HG02870 (cell line): ENCODE data around the gene PROSER3.
"Not testable (repeated sequence)": the region's sequence is repeated elsewhere in the genome, so short reads cannot be mapped to it uniquely, and the experiment has no call there.

ENCODE experiments used
- ATAC-seq: cut with Tn5 transposase; IDR thresholded peaks from one replicate; pipeline ENCODE4 v1.9.1; 2021; ENCODE audit warnings: mild to moderate bottlenecking, moderate library complexity; ENCODE audit not compliant: unreplicated experiment

The PROSER3 gene

DNA sequence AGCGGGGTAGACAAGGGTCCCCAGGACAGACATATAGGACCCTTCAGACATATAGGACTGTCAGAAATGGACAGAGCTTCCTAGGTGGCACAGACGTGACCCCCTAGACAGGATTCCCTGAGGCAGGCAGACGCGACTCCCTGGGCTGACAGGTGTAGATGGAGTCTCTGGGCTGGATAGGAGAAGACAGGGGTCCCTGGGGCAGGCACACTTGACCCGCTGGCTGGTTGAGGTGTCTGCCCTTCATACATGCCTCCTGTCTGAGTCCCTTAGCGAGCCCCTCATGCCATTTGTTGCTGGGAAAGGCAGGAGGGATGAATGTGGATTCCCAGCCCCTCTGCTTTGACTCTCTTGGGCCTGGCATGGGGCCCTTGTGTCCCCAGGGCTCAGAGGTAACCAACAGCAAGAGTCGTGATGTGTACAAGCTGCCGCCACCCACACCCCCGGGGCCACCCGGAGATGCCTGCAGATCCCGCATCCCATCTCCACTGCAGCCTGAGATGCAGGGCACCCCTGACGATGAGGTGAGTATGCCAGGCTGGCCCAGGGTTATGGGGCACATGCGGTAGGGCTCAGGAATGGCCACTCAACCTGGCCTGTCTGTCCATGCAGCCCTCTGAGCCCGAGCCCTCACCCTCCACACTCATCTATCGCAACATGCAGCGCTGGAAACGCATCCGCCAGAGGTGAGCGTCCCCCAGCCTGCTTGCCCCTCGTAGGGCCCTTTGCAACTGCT is 4.2 kb upstream of the PROSER3 start:
- no peak for ATAC-seq

DNA sequence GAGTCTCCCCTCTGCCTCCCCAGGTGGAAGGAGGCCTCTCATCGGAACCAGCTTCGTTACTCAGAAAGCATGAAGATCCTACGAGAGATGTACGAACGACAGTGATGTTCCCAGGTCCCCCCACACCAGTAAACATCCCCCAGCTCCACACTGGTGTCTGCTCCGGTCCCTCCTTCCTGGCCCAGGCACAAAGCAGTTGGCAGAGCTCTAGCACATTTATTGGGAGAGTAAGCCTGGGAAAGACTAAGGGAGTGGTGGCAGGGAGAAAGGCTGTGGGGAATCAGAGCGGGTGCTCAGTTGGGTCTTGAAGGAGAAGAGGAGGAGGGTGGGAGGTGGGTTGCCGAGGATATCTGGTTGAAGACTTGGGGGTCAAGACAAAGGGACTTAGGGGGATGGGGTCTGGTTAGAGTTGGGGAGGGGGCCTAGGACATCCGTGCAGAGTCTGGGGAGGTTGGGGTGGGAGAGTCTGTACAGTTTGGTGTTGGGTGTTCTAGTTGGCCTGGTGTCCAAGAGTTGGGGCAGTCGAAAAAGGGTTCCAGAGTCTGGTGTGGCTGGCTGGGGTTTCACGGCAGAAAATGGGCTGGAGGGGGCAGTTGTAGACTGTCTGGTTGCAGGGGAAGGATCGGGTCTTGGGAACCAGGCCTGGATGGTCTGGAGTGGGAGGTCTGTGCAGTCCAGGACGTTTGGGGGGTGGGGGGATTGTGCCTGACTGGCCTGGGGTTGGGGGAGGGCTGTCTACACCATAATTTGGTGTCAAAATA is 3.4 kb upstream of the PROSER3 start:
- no peak for ATAC-seq

DNA sequence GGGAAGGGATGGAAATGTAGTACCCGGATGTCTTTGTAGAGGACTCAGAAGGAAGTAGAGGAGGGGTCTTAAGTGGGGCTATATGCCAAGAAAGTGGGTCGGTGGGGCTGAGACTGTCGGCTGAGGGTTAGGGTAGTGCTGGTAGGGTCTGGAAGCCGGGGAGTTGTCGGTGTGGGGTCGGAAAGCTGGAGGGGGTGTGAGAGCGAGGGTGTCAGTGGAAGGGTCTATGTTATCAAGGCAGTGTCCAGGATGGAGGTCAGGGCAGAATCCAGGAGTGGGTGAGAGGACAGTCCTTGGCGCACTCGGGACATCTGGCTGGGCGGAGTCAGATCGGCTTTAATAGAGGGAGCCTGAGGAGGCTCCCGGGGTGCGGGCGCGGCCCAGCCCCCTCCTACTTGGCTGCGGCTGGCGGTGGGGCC is 2.8 kb upstream of the PROSER3 start:
- no peak for ATAC-seq

DNA sequence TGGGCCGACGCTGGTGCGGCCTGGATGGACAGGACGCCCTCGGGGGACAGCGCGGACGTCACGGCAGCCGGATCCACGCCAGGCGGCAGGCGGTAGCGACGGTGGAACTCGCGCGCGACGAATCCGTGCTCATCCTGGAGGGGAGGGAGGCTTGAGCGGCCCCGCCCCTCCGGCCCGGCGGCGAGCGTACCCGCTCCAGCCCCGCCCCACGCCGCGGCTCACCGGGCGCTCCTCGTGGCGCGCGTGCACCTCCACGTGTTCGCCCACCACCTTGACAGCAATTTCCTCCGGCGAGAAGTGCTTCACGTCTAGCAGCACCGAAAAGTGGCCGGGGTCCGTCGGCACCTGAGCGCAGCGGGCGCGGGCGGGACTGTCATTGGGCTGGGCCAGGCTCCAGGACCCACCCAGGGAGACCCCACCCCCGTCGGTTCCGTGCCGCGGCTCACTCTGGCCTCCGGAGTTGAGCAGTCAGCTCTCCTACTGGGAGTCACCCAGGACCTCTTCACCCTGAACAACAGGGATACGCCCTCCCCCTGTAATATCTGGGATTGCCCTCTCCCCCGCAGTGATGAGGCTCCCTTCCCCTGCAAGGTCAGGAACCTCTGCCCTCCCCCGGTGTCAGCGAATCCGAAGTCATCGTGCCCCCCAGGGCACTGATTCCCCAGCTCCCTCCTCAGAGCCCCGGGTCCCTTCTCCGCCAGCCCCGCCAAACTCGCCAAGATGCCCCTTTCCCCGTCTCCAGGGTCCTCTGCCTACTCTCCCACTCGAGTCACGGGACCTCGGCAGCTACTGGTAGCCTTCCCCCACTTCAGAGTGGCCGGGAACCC is 2.2 kb upstream of the PROSER3 start:
- no peak for ATAC-seq

DNA sequence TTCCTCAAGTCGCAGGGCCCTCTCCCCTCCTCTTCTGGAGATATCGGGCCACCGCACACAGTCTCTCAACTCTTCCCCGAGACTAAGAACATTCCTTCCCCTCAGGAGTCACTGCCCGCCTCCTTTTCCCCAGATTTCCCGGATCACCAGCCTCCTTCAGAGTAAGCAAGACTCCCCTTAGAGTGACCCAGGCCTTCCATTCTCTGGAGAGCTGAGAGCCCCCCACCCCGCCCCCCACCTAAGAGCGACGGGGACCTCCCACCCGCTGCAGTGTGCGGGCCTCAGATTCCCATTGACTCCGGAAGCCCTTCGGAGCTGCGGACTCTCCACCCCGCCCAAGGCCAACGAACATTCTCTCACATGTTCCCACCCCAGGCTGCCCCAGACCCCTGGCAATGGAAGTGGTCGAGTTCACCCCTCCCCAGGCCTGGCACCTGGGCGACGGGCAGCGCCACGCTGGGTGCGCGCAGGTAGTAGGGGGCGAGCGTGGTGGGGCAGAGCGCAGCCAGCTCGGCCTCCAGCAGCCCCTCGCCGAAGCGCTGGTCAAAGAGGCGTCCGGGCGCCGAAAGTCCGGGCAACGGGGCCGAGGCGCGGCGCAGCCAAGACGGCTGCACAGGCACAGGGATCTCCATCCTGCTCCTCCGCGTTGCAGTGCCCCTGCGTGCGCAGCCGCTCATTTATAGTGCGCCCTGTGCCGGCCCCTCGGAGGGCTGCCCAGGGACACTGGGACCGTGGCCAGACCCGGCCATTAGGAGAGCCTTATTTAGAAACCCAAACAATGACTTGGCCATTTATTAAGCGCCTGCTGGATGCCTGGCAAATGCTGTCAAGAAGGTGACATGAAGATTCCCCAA is 1.4 kb upstream of the PROSER3 start, which contains the start of gene HSPB6:
Gene HSPB6, minus strand, starts transcription at position 653 of the 854 bp plus-strand sequence. Its CDS starts 21 bp downstream, at position 632.
- no peak for ATAC-seq

DNA sequence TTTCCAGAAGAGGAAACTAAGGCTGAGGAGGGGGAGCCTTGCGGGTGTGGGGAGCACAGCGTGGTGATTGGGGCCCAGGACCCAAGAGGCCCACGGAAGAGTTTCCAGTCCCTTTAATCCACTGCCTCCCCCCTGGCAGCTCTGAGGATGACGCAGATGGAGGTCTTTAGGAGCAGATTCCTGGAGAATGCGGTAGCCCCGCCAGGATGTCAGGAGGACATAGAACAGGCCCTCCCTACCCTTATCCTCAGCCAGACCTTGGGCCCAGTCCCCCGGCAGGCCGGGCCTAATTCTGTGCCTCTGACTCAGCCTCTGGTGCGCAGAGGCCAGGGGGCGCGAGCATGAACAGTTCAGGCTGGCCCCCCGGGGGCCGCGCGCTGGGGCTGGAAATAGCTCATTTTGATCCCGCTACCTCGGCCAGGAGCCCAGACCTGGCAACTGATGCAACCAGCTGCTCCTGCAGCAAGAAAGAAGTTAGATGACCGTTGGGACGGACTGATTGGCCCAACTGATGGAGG is 686 bp upstream of the PROSER3 start:
- no peak for ATAC-seq

DNA sequence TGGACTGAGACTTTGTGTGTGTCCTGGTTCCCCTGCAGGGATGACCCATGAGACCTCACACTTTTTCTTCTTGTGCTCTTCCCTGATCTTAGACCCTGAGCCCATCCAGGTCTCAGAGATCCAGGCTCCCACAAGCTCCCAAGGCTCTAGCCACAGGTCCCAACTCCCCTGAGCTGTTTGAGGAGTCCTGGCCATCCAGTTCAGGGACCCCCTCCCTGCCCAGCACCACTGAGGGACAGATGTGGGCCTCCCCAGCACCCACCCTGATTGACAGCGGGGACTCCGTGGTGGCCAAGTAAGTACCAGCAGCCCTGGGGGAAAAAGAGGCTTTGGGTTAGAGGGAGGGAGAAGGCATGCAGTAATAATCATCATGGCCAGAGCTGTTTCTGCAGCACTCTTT is 1.7 kb downstream of the PROSER3 start:
- no peak for ATAC-seq

DNA sequence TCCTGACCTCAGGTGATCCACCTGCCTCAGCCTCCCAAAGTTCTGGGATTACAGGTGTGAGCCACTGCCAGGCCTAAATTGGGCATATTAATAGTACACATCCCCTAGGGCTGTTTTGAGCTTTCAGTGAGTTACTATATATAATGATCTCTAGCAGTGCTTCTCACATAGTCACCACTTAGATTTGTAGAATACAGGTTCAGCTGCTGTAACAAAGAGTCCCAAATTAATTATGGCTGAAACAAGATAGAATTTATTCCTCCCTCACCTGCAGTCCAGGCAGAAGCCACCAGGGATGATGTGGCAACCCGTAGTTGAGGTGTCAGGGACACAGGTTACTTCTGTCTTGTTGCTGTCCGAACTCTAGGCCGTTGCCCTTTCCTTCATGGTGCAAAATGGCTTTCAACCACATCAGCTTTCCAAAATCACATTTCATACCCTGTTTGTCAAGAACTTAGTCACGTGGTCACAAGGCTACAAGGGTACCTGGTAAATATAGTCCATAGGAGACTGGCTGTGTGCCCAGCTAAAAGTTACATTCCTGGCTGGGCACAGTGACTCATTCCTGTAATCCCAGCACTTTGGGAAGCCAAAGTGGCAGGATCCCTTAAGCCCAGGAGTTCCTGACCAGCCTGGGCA is 2.9 kb downstream of the PROSER3 start:
- ATAC-seq: no peak

DNA sequence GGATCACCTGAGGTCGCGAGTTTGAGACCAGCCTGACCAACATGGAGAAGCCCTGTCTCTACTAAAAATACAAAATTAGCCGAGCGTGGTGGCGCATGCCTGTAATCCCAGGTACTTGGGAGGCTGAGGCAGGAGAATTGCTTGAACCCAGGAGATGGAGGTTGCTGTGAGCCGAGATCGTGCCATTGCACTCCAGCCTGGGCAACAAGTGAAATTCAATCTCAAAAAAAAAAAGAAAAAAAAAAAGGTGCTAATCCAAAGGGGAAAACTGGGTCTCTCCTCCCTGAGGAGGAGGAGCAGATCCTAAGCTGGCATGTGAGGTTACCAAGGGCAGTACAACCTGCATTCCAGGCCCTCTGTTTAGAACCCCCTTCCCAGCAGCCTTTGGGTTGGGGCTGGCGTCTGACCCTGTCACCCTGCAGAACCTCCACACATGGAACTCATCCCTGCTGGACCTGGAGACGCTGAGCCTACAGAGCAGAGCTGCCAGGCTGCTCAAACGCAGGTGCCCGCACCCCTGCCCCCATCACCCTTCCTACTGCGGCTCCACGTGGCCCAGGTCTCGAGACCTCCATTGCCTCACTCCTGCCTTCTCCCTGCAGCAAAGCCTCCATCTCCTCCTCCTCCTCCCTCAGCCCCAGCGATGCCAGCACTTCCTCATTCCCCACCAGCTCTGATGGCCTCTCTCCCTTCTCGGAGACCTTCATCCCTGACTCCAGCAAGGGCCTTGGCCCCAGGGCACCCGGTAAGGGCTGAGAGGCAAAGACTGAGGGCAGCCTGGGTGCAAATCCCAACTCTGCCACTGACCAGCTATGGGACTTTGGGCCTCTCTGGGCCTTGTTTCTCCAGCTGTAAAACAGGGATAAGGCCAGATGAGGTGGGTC is 6.7 kb downstream of the PROSER3 start:
- ATAC-seq: no peak

DNA sequence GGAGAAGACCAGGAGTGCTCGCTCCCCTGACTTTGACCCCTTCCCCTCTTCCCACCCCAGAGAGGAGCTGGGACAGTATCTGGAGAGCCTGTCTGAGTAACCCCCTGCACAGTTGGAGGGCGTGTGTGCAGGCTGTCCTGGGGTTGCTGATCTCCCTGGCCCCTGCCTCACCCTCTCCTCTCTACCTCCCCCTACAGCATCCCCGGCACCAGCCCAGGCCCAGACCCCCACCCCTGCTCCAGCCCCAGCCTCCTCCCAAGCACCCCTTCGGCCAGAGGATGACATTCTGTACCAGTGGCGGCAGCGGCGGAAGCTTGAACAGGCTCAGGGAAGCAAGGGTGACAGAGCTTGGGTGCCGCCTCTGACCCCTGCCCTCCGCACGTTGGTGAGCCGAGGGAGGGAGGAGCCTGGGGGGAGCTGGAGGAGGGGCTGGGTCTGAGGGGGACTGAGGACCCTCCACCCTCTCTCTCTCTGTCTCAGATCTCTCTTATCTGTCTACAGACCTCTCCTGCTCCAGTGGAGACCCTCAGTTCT is 8.7 kb downstream of the PROSER3 start:
- ATAC-seq: no peak

DNA sequence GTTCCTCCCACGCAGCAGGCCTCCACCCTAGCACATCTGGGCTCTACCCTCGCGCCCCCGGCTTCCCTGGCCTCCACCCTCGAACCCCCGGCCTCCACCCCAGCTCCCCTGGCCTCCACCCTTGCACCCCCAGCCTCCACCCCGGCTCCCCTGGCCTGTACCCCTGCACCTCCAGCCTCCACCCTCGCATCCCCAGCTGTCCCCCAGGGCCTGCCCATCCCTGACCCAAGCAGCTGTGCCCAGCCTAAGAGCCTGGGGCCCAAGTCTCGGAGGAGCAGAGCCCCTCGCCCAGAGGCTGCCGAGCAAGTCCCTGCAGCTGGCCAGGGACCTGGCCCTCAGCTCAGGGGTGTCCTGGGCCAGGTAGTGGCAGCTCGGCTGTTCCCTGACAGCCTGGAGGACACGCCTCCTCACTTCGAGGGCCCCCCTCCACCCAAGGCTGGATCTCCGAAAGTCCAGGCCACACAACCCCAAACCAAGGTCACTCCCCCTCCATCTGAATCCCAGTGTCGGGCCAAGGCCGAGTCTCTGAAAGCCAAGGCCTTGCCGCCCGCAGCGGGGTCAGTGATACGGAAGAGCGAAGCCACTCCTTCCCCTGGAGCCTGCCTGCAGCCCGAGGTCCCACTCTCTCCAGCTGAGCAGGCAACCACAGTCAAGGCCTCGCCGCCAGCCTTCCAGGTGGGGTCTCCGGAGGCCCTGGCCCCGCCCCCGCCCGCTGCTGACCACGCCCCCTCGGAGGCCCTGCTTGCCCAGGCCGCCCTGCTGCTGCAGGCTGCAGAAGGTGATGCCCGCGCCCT is 9.5 kb downstream of the PROSER3 start:
- ATAC-seq: no peak

DNA sequence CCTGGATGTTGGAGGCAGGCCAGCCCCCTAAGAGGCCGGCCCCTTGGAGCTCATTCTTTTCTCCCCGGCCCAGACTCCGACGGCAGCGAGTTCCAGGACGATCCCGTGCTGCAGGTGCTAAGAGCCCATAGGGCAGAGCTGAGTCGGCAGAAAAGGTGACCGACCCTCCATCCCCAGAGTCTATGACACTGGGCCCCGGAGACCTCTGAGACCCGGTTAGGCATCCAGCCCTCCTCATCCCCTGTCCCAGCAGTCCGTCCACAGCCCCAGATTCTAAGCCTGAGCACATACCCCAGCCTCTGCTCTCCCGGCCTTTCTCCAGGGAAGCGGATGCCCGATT is 10.1 kb downstream of the PROSER3 start:
- ATAC-seq: no peak

DNA sequence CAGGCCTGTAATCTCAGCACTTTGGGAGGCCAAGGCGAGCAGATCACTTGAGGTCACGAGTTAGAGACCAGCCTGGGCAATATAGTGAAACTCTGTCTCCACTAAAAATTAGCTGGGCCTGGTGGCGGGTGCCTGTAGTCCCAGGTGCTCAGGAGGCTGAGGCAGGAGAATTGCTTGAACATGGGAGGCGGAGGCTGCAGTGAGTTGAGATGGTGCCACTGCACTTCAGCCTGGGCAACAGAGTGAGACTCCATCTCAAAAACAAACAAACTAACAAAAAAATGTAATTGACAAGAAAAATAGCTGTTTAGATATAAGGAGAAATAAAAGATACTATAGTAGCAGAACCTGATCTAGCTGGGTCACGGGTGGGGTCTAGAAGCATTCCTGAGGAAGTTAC is 14.4 kb downstream of the PROSER3 start:
- ATAC-seq: not testable (repeated sequence)

DNA sequence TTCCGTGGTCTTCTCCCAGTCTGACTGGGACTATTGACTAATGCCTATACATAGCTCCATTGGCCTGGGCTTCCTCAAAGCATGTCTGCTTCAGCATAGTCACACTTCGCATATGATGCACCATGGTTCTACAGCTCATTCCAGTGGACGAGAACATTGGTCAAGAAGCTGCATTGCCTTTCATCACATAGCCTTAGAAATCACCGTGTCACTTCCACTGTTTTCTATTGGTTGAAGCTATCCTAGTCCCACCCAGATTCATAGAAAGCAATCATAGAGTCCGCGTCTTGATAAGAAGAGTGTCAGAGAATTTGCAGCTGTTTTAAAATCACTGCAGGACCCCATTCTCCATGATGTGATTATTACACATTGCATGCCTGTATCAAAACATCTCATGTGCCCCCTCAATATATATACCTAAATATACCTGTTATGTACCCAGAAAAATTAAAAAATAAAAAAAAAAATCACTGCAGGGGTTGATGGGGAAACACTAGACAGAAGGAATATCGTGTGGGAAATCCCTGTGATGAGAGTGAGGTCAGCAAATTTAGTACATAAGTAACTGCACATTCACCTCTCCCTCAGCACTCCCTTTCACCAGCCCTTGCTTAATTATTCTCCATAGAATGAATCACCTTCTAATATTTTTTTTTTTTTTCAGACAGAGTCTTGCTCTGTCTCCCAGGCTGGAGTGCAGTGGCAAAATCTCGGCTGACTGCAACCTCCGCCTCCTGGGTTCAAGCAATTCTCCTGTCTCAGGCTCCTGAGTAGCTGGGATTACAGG is 15.2 kb downstream of the PROSER3 start:
- no peak for ATAC-seq

DNA sequence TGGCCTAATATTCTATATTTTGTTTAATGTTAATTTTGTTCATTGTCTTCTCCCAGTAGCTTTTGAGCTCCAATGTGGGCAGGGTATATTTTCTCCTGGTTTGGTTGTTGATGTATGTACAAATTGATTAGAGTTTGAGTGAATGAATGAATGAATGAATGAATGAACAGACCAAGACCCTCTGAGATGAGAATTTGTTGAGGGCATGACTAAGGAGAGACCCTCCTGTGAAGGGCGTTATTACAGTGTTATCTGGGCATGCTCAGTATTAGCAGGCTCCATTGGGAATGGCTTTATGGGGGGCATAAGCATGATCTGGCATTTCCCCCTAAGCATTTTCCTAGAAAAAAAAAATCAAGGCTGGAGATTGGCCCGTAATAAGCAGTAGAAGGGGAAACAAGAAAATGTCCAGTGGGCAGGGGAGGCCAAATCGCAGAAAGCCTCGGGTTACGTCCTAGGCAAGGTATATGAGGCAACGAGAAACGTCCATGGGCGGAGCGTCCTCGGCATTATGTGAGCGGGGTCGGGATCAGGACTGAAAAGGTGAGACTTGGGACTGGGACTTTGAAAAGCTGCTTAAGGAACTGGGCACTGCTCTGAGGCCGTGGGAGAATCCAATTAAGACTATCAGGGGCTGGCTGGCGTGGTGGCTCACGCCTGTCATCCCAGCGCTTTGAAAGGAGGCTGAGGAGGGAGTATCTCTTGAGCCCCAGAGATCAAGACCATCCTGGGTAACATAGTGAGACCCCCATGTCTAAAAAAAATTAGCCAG is 16.5 kb downstream of the PROSER3 start:
- no peak for ATAC-seq

DNA sequence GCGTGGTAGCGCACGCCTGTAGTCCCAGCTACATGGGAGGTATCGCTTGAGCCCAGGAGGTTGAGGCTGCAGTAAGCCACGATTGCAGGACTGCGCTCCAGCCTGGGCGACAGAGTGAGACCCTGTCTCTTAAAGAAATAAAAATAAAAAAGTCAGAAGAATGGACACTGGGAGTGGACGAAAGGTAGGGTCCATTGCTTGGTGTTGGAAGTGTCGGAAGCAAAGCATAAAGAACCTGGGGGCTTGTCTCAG is 17.0 kb downstream of the PROSER3 start:
- ATAC-seq: no peak
